ENCODE measurements around the gene CPA4.

The CPA4 gene

DNA sequence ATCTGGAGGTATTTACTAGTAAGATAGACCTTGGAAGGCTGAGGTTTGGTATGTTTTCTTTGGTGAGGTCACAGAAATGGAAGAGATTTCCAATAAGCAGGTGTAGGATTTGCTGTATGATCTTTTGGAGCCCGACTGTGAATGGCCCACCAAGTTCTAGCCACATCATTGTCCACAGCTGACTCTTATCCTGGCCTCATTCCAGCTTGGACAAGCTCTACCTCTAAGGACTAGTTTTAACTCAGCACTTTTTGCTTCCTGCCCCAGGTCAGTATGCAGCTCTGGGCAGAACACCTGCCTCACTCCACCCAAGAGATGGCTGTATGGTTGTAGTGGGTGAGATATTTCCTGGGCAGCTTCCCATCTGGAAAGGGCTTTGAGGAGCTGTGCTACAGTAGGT lies 6.1 kb upstream of the CPA4 start:
- Histone ChIP-seq H3K27ac (ENCODE audit: low read depth, low read length) (no peak overlapping the region), H3K79me2 (ENCODE audit: control insufficient read depth, low read length) (no peaks in the 10 kb centered on the region), H3K4me1 (ENCODE audit: control insufficient read depth, low read length) (no peaks in the 10 kb centered on the region), H4K20me1 (ENCODE audit: control insufficient read depth, insufficient read depth, low read depth, low read length) (no peaks in the 10 kb centered on the region), H3K4me2 (ENCODE audit: low read length) (no peak overlapping the region), H3K4me3 (ENCODE audit: low read length) (no peak overlapping the region), H3K9me3 (ENCODE audit: control insufficient read depth, insufficient read depth, low read length) (no peaks in the 10 kb centered on the region), H3K9me2 (replicated peaks; ENCODE audit: control insufficient read depth, low read length) (no peaks in the 10 kb centered on the region), H3K36me3 (ENCODE audit: control insufficient read depth, low read length) (no peaks in the 10 kb centered on the region), H3F3A (ENCODE audit: control insufficient read depth, insufficient read depth) (no peaks in the 10 kb centered on the region), H3K27me3 (ENCODE audit: control insufficient read depth, low read length) (peaks cover 2% of the 10 kb centered on the region; the same call in 1 of the 2 replicates)
- no peak for TF ChIP-seq EZH2phosphoT487 (IDR thresholded peaks at IDR 0.05; ENCODE audit: borderline replicate concordance, low read length)
- TF ChIP-seq, protein P1, sequence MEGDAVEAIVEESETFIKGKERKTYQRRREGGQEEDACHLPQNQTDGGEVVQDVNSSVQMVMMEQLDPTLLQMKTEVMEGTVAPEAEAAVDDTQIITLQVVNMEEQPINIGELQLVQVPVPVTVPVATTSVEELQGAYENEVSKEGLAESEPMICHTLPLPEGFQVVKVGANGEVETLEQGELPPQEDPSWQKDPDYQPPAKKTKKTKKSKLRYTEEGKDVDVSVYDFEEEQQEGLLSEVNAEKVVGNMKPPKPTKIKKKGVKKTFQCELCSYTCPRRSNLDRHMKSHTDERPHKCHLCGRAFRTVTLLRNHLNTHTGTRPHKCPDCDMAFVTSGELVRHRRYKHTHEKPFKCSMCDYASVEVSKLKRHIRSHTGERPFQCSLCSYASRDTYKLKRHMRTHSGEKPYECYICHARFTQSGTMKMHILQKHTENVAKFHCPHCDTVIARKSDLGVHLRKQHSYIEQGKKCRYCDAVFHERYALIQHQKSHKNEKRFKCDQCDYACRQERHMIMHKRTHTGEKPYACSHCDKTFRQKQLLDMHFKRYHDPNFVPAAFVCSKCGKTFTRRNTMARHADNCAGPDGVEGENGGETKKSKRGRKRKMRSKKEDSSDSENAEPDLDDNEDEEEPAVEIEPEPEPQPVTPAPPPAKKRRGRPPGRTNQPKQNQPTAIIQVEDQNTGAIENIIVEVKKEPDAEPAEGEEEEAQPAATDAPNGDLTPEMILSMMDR (IDR thresholded peaks at IDR 0.05; ENCODE audit: low read depth, low read length, poor library complexity, severe bottlenecking), result no peak

GRCh38 chr7:130288168-130288567 lies 4.8 kb upstream of the CPA4 start:
- Histone ChIP-seq H3F3A (ENCODE audit: control insufficient read depth, insufficient read depth) (no peaks in the 10 kb centered on the region), H3K9me2 (replicated peaks; ENCODE audit: control insufficient read depth, low read length) (no peaks in the 10 kb centered on the region), H4K20me1 (ENCODE audit: control insufficient read depth, insufficient read depth, low read depth, low read length) (no peaks in the 10 kb centered on the region), H3K4me2 (ENCODE audit: low read length) (no peak overlapping the region), H3K36me3 (ENCODE audit: control insufficient read depth, low read length) (no peaks in the 10 kb centered on the region), H3K4me3 (ENCODE audit: low read length) (no peak overlapping the region), H3K79me2 (ENCODE audit: control insufficient read depth, low read length) (no peaks in the 10 kb centered on the region), H3K9me3 (ENCODE audit: control insufficient read depth, insufficient read depth, low read length) (no peaks in the 10 kb centered on the region), H3K27ac (ENCODE audit: low read depth, low read length) (no peak overlapping the region), H3K27me3 (ENCODE audit: control insufficient read depth, low read length) (no peaks in the 10 kb centered on the region), H3K4me1 (ENCODE audit: control insufficient read depth, low read length) (no peaks in the 10 kb centered on the region)
- no peak for TF ChIP-seq EZH2phosphoT487 (IDR thresholded peaks at IDR 0.05; ENCODE audit: borderline replicate concordance, low read length)

DNA sequence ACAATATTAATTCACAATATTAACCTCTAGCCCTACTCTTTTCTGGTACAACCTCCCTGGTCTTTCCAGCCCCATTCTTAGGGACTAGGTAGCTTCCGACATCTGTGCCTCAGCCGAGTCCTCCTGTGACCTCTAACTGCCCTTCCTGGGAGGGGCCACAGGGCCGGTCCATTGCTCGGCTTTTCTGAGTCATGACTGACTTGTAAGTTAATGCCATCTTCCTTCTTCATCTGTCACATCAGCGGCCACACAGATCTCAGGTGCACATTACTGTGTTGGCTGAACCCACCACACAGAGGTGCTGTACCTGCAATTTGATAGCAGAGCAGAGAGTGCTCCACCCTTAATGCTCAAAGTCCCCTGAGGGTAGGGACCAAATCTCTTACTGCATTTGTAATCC lies 4.1 kb upstream of the CPA4 start:
- Histone ChIP-seq H3K4me1 (ENCODE audit: control insufficient read depth, low read length) (no peaks in the 10 kb centered on the region), H3K9me3 (ENCODE audit: control insufficient read depth, insufficient read depth, low read length) (no peaks in the 10 kb centered on the region), H3K9me2 (replicated peaks; ENCODE audit: control insufficient read depth, low read length) (no peaks in the 10 kb centered on the region), H3K27me3 (ENCODE audit: control insufficient read depth, low read length) (no peaks in the 10 kb centered on the region), H3K4me2 (ENCODE audit: low read length) (no peak overlapping the region), H3K27ac (ENCODE audit: low read depth, low read length) (no peak overlapping the region), H4K20me1 (ENCODE audit: control insufficient read depth, insufficient read depth, low read depth, low read length) (no peaks in the 10 kb centered on the region), H3F3A (ENCODE audit: control insufficient read depth, insufficient read depth) (no peaks in the 10 kb centered on the region), H3K79me2 (ENCODE audit: control insufficient read depth, low read length) (no peaks in the 10 kb centered on the region), H3K36me3 (ENCODE audit: control insufficient read depth, low read length) (no peaks in the 10 kb centered on the region), H3K4me3 (ENCODE audit: low read length) (no peak overlapping the region)
- TF ChIP-seq, protein P1 (IDR thresholded peaks at IDR 0.05; ENCODE audit: low read depth, low read length, poor library complexity, severe bottlenecking), result no peak
- no peak for TF ChIP-seq EZH2phosphoT487 (IDR thresholded peaks at IDR 0.05; ENCODE audit: borderline replicate concordance, low read length)

DNA sequence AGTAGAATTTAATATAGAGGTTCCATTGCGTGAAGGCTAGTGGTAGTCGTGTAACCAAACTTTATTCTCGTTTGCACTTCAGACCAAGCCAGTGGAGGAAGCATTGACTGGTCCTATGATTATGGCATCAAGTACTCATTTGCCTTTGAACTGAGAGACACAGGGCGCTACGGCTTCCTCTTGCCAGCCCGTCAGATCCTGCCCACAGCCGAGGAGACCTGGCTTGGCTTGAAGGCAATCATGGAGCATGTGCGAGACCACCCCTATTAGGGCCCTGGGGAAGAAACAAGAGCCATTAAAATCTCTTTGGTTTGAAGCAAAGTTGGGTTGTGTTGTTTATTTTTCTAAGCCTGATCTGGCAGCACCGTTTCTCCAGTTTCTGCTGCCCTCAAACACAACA lies 3.5 kb upstream of the CPA4 start:
- H3K4me2 ChIP-seq (ENCODE audit: low read length), result no peak overlapping the region
- TF ChIP-seq EZH2phosphoT487 (IDR thresholded peaks at IDR 0.05; ENCODE audit: borderline replicate concordance, low read length), result no peak
- TF ChIP-seq, protein P1 (IDR thresholded peaks at IDR 0.05; ENCODE audit: low read depth, low read length, poor library complexity, severe bottlenecking), result no peak
- H3K27ac ChIP-seq (ENCODE audit: low read depth, low read length), result no peak overlapping the region

More for the DNA sequence above, 3.5 kb upstream of the CPA4 start:
- Histone ChIP-seq H3K27me3 (ENCODE audit: control insufficient read depth, low read length) (no peaks in the 10 kb centered on the region), H3K9me2 (replicated peaks; ENCODE audit: control insufficient read depth, low read length) (no peaks in the 10 kb centered on the region), H3K9me3 (ENCODE audit: control insufficient read depth, insufficient read depth, low read length) (no peaks in the 10 kb centered on the region), H3K79me2 (ENCODE audit: control insufficient read depth, low read length) (no peaks in the 10 kb centered on the region), H3K4me3 (ENCODE audit: low read length) (no peak overlapping the region), H4K20me1 (ENCODE audit: control insufficient read depth, insufficient read depth, low read depth, low read length) (no peaks in the 10 kb centered on the region), H3K4me1 (ENCODE audit: control insufficient read depth, low read length) (no peaks in the 10 kb centered on the region), H3F3A (ENCODE audit: control insufficient read depth, insufficient read depth) (no peaks in the 10 kb centered on the region), H3K36me3 (ENCODE audit: control insufficient read depth, low read length) (no peaks in the 10 kb centered on the region)
